Vagina (tissue), 2 donors: Measurements from ENCODE around the gene LAMB1.

Source experiments
- POLR2A ChIP-seq, 2 donors: fragments of 450-650 bp; IDR thresholded peaks; one replicate each; pipeline ENCODE4 v1.6.1; 2017; ENCODE audit warnings: antibody characterized with exemption in 2 of 2, mild to moderate bottlenecking in 2 of 2, moderate library complexity in 2 of 2
- POLR2AphosphoS5 ChIP-seq, 2 donors: sonication (generic); formaldehyde crosslinking; IDR thresholded peaks; one replicate each; pipeline ENCODE4 v1.9.0; 2017; ENCODE audit warnings: antibody characterized with exemption in 2 of 2, mild to moderate bottlenecking in 2 of 2, low read depth in 1 of 2; ENCODE audit not compliant: insufficient read depth in 1 of 2
- TF ChIP-seq, protein P1 (sequence below), 3 experiments: fragments of 450-650 bp in 2 of 3; fragments of 200-600 bp in 1 of 3; sonication (generic) in 1 of 3; IDR thresholded peaks; one replicate each; pipeline ENCODE4 v1.5.1; 2017 to 2019; ENCODE audit warnings: antibody characterized with exemption in 3 of 3, mild to moderate bottlenecking in 2 of 3, moderate library complexity in 2 of 3

DNA sequence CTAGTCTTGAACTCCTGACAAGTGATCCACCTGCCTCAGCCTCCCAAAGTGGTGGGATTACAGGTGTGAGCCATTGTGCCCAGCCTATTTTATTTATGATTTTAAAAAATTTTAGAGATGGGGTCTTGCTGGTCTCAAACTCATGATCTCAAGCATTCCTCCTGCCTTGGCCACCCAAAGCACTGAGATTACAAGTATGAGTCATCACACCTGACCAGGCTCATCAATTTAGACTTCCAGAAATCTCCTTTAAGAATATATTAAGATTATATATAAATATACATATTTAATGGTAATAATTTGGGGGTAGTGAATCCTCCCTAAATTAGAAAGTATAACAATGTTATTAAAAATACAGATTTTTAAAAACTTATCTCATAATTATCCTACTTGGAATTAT lies 29.1 kb downstream of the LAMB1 start:
- TF ChIP-seq, protein P1, sequence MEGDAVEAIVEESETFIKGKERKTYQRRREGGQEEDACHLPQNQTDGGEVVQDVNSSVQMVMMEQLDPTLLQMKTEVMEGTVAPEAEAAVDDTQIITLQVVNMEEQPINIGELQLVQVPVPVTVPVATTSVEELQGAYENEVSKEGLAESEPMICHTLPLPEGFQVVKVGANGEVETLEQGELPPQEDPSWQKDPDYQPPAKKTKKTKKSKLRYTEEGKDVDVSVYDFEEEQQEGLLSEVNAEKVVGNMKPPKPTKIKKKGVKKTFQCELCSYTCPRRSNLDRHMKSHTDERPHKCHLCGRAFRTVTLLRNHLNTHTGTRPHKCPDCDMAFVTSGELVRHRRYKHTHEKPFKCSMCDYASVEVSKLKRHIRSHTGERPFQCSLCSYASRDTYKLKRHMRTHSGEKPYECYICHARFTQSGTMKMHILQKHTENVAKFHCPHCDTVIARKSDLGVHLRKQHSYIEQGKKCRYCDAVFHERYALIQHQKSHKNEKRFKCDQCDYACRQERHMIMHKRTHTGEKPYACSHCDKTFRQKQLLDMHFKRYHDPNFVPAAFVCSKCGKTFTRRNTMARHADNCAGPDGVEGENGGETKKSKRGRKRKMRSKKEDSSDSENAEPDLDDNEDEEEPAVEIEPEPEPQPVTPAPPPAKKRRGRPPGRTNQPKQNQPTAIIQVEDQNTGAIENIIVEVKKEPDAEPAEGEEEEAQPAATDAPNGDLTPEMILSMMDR (IDR thresholded peaks at IDR 0.05) = no peak
- TF ChIP-seq POLR2A (IDR thresholded peaks at IDR 0.05) (no peak), POLR2AphosphoS5 (IDR thresholded peaks at IDR 0.05; ENCODE audit: insufficient read depth in 1 of 2, low read depth in 1 of 2) (no peak)
